ENCODE results near the gene FAR1. TPM values are rescaled to one million over a fixed set of nuclear protein-coding genes. Genes with fewer than 3 reads are reported as not detected.

FAR1 gene
- polyA plus RNA-seq, 3 donors = 47.2 to 77.0 (median 52.6) TPM

- WGBS (ENCODE audit: insufficient coverage) = 52% methylated on average over 3 of the region's 5 CpGs
Observed at GRCh38 chr11:13772223-13773046, 104.0 kb downstream of the FAR1 start.

GRCh38 chr11:13775471-13775870 lies 107.0 kb downstream of the FAR1 start:
- H3K27ac Mint-ChIP-seq = no peak overlapping the region

More at GRCh38 chr11:13772223-13773046, 104.0 kb downstream of the FAR1 start:
- no peaks in the 10 kb centered on the region for H3K79me2 ChIP-seq (ENCODE audit: insufficient read depth, low read length)
- Mint-ChIP-seq H3K4me3 (no peak overlapping the region), H3K9me3 (peaks cover 0 to 2% (median 0%) of the 10 kb centered on the region in 7 donors), H3K27me3 (ENCODE audit: low read depth in 3 of 3) (peaks cover 1 to 8% (median 6%) of the 10 kb centered on the region in 3 donors), H3K36me3 (no peaks in the 10 kb centered on the region), H3K27ac (no peak overlapping the region), H3K4me1 (no peaks in the 10 kb centered on the region)
- no peaks in the 10 kb centered on the region for H3K9me3 ChIP-seq (replicated peaks in 1 of 2; ENCODE audit: control insufficient read depth in 1 of 2, insufficient read depth in 1 of 2, low read length in 2 of 2)
- no peaks in the 10 kb centered on the region for H3K36me3 ChIP-seq (replicated peaks in 1 of 2; ENCODE audit: control insufficient read depth in 1 of 2, insufficient read depth in 2 of 2, low read length in 2 of 2)
- peak; percentile 3 to 19 (median 10) for DNase-seq
- no peak overlapping the region for H2AFZ ChIP-seq (ENCODE audit: insufficient read depth, low read depth, low read length, poor library complexity, severe bottlenecking)
- no peak overlapping the region for H3K27ac ChIP-seq (ENCODE audit: low read depth in 1 of 2, low read length in 2 of 2)
- no peak overlapping the region for H3K4me3 ChIP-seq (replicated peaks in 1 of 3; ENCODE audit: low read depth in 2 of 3, low read length in 3 of 3)
- peak; percentile 55 for TF ChIP-seq CTCF (IDR thresholded peaks at IDR 0.05)
- H3K27me3 ChIP-seq (ENCODE audit: control insufficient read depth in 2 of 2, insufficient read depth in 2 of 2, low read length in 2 of 2) = peaks cover 2% of the 10 kb centered on the region in 2 donors
- intact Hi-C loops (cut with micrococcal nuclease) = loop anchor here in 1 of 2 donors (10.0 kb wide), 1 partner anchor 482 kb away; no protein-coding TSS in a partner anchor
- no peak overlapping the region for H3K9ac ChIP-seq (ENCODE audit: insufficient read depth, low read length, poor library complexity, severe bottlenecking)
- no peaks in the 10 kb centered on the region for H4K20me1 ChIP-seq (ENCODE audit: insufficient read depth, low read length)
- no peak overlapping the region for H3K4me2 ChIP-seq (replicated peaks; ENCODE audit: extremely low read depth, low read length, poor library complexity, severe bottlenecking)
- no peaks in the 10 kb centered on the region for H3K4me1 ChIP-seq (ENCODE audit: control insufficient read depth in 1 of 2, insufficient read depth in 2 of 2, low read length in 2 of 2)

More at GRCh38 chr11:13775471-13775870, 107.0 kb downstream of the FAR1 start:
- no peak overlapping the region for H3K4me2 ChIP-seq (replicated peaks; ENCODE audit: extremely low read depth, low read length, poor library complexity, severe bottlenecking)
- H3K36me3 Mint-ChIP-seq = no peaks in the 10 kb centered on the region
- intact Hi-C loops (cut with micrococcal nuclease) = loop anchor here in 1 of 2 donors (10.0 kb wide), 1 partner anchor 479 kb away; no protein-coding TSS in a partner anchor
- H3K9ac ChIP-seq (ENCODE audit: insufficient read depth, low read length, poor library complexity, severe bottlenecking) = no peak overlapping the region
- H3K4me1 Mint-ChIP-seq = no peaks in the 10 kb centered on the region
- H2AFZ ChIP-seq (ENCODE audit: insufficient read depth, low read depth, low read length, poor library complexity, severe bottlenecking) = no peak overlapping the region
- H3K27me3 Mint-ChIP-seq (ENCODE audit: low read depth in 3 of 3) = peaks cover 1 to 10% (median 8%) of the 10 kb centered on the region in 3 donors
- no peak for TF ChIP-seq CTCF (IDR thresholded peaks at IDR 0.05)
- no peak overlapping the region for H3K4me3 Mint-ChIP-seq
- peaks cover 2% of the 10 kb centered on the region in 2 donors for H3K27me3 ChIP-seq (ENCODE audit: control insufficient read depth in 2 of 2, insufficient read depth in 2 of 2, low read length in 2 of 2)
- WGBS (ENCODE audit: insufficient coverage) = no CpG with 5 or more reads among the region's 1 CpG
- DNase-seq = no peak
- H3K4me3 ChIP-seq (replicated peaks in 1 of 3; ENCODE audit: low read depth in 2 of 3, low read length in 3 of 3) = no peak overlapping the region
- no peaks in the 10 kb centered on the region for H3K79me2 ChIP-seq (ENCODE audit: insufficient read depth, low read length)
- H3K9me3 ChIP-seq (replicated peaks in 1 of 2; ENCODE audit: control insufficient read depth in 1 of 2, insufficient read depth in 1 of 2, low read length in 2 of 2) = no peaks in the 10 kb centered on the region
- H3K9me3 Mint-ChIP-seq = no peaks in the 10 kb centered on the region
- no peak overlapping the region for H3K27ac ChIP-seq (ENCODE audit: low read depth in 1 of 2, low read length in 2 of 2)
- no peaks in the 10 kb centered on the region for H3K36me3 ChIP-seq (replicated peaks in 1 of 2; ENCODE audit: control insufficient read depth in 1 of 2, insufficient read depth in 2 of 2, low read length in 2 of 2)
- H4K20me1 ChIP-seq (ENCODE audit: insufficient read depth, low read length) = no peaks in the 10 kb centered on the region
- H3K4me1 ChIP-seq (ENCODE audit: control insufficient read depth in 1 of 2, insufficient read depth in 2 of 2, low read length in 2 of 2) = no peaks in the 10 kb centered on the region

All from CD14-positive monocyte (primary cell).